DMS53 treated with DMSO at 0.1 percent for 48 hours (cell line): Measurements from ENCODE around the gene ABCC3.
"Not testable (repeated sequence)": the region's sequence is repeated elsewhere in the genome, so short reads cannot be mapped to it uniquely, and the experiment has no call there.

Experiments
- DNase-seq: peaks from one replicate; lab custom pipeline; 2025; ENCODE audit not compliant: unreplicated experiment; lab: John Stamatoyannopoulos, UW

Gene ABCC3

DNA sequence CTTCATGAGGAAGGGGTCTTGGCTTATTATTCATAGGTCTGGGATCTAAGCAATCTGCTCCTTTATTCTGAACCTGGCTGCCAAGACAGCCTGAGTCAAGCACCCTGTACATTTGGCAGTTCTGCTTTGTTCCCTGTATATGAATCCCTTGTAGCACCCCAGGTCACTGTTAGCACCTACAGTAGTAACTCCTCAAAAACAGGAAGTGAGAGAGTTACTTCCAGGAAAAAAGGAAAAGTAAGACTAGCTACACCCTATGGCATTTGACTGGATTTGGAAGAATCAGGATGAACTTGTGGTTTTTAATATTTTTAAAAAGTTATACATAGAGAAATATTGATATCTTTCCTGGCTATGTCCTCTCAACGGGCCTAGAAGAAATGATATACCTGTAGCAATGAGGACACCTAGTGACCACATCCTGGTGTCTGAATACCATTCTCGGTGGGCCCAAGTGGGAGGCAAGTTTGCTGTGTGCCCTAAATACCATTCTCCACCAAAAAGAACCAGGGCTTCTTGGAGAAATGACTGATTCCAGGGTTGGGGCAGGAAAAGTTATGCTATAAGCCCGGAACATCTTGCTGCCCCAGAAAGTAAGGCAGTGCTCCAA is 63.1 kb downstream of the ABCC3 start:
- peak; percentile 22 for DNase-seq

DNA sequence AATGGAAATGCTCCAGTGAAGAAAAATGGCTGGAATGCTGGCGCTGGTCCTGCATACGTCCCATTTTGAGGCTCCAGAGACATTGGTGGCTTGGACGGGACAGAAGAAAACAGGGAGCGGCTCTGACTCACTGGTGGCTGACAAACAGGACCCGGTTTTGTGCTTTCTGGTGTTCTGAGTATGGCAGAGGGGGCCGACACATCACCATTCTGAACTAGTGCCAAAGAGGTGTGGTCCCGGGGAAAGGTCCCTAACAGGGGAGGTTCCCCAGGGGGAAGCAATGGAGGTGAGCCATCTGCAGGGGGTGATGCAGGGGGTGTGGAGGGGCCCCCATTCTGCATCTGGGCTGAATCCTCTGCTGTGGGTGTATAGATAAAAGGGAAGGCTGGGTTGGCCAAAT is 64.7 kb downstream of the ABCC3 start:
- no peak for DNase-seq

DNA sequence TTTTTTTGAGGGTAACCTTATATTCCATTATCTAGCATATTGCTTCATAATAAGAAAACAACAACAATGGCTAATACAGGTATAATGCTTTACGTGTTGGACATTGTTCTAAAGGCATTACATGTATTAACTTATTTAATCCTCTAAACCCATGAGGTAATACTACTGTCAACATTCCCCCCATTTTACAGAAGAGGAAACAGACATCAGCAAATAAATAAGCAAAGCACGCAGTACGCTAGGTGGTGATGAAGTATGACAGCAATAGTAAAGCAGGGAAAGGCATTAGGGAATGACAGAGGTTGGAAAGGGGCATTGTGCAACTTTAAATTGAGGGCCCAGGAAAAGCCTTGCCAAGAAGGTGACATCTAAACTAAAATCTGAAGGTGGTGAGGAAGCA is 68.5 kb downstream of the ABCC3 start:
- no peak for DNase-seq

DNA sequence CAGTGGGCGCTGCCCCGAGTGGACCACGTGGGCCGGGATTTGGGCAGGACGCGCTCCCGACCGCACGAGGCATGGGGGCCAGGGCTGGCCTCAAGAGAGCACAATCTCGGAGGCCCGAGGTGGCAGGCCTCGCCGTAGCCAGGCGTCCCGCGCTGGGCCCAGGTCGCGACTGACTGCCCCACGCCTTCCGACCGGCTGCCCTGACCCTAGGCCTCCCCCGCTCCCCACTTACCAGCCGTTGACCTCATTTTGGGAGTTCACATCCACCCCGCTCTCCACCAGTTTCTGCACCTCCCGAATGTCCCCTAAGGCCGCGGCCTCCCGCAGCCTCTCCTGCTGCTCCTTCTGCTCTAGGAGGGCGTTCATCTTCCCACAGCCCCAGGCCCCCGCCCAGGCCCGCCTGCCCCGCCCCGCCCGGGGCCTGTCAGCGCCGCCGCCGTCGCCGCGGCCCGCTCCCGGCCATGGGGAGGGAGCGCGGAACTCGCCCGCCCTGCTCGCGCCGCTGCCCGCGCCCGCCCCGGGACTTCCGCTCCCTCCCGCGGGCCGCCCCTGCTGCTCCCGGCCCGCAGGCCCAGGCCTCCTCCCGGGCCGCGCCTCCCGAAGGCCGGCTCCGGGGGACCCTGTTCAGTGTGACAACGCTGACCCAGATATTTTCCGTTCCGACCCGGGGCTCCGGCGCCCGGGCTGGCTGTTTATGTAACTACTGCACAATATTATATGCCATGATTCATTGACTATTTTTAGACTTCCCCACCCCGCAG is 72.8 kb downstream of the ABCC3 start, which contains the start of gene ANKRD40:
Gene ANKRD40, minus strand, starts transcription at position 626 of the 761 bp plus-strand sequence. Its CDS starts 260 bp downstream, at position 366.
- peak; percentile 93 for DNase-seq

DNA sequence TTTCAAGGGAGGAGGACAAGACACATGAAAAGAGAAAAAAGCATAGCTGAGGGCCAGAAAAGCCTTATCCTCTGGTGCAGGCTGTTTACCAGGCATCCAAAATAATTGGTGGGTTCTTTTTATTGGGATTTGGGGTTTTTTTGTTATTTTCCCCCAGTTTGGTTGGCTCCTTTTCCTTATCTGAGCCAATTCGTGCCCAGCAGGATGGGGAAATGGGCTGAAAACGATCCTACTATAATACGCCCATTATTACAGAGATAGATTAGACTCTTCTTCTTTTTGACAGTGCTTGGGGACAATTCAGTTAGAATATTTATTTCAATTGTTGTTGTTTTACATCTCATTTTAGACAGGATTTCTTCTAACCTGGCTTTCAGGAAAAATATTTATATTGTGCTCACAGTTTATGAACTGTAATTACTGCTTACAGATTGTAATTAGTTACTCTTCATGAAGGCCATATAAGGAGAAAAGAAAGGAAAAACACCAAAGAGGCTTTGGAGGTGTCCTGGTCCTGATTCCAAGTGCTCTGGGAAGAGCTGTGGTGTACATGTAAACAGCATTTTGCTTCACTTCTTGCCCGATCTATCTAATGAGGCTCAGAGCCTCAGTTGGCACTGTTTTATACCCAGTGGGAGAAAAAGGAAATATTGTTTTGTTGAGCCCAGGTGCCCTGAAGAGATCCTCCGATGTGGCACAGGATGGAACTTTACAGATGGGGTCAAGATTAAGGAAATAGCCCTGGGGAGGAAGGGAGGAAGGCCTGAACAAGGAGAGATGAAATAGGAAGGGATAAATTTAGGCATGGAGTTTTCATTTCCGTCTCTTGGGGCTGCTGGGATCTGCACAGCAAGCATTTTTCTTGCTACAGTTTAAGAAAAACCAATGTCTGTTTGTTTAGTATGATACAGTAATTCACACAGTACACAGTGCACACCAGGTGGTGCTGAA is 73.6 kb downstream of the ABCC3 start:
- DNase-seq: peak; percentile 53

DNA sequence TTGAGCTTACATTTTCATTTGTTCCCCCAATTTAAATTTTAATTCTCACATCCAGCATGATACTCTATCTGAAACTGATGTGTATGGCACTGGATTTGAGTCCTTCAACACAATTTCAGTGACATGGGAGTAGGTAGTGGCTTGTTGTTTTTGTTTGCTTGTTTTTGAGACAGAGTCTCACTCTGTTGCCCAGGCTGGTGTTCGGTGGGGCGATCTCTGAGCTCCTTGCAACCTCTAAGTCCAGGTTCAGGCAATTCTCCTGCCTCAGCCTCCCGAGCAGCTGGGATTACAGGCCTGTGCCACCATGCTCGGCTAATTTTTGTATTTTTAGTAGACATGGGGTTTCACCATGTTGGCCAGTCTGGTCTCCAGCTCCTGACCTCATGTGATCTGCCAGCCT is 74.4 kb downstream of the ABCC3 start:
- not testable (repeated sequence) for DNase-seq

DNA sequence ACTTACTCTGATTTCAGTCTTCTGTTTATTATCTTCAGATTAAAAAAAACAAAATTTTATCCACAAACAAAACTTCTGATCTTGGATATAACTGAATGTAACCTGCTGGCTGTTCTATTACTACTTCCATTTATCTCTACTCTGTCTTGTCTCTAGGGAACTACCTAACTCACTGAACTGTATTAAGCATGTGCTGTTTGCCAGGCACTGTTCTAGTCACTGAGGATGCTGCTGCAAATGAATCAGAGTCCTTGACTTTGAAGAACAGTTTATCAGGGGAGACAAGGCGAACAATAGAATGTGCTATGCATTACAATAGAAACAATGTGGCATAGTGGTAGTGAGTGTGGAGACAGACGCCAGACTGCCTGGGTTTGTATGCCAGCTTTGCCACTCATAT is 75.3 kb downstream of the ABCC3 start:
- no peak for DNase-seq

DNA sequence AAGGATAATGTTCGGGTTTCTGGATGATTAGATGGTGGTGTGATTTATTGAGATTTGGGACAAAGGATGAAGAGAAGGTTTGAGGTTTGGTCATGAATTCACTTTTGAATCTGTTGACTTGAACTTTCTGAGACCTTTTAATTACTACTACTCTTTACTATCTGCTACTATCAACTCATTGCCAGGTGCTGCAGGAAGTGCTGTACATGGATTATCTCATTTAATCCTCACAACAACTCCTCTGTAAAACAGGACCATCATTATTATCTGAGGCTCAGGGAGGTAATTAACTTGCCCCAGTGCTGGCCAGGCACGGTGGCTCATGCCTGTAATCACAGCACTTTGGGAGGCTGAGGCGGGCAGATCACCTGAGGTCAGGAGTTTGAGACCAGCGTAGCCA is 76.0 kb downstream of the ABCC3 start:
- DNase-seq: no peak

DNA sequence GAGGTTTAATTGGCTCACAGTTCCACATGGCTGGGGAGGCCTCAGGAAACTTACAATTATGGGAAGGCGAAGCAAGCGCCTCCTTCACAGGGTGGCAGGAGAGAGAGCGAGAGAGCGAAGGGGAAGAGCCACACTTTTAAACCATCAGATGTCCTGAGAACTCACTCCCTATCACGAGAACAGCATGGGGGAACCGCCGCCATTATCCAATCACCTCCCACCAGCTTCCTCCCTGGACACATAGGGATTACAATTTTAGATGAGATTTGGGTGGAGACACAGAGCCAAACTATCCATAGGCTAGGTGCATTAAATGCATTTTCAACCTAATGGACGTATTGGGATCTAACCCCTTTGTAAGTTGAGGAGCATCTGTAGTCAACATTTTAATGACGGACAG is 78.0 kb downstream of the ABCC3 start:
- no peak for DNase-seq

DNA sequence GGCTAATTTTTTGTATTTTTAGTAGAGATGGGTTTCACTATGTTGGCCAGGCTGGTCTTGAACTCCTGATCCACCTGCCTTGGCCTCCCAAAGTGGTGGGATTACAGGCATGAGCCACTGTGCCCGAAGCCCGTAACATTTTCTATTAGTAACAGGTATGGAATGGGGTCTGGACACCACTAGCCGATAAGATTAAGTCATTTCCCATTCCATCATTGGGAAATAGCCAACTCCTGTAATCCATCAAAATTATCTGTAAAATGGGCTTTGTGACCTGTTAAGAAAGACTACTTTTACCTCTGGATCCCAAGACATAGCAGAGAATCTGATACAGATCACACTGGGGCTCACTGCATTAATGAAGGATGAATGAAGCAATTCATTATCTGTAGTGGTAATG is 80.8 kb downstream of the ABCC3 start:
- no peak for DNase-seq

DNA sequence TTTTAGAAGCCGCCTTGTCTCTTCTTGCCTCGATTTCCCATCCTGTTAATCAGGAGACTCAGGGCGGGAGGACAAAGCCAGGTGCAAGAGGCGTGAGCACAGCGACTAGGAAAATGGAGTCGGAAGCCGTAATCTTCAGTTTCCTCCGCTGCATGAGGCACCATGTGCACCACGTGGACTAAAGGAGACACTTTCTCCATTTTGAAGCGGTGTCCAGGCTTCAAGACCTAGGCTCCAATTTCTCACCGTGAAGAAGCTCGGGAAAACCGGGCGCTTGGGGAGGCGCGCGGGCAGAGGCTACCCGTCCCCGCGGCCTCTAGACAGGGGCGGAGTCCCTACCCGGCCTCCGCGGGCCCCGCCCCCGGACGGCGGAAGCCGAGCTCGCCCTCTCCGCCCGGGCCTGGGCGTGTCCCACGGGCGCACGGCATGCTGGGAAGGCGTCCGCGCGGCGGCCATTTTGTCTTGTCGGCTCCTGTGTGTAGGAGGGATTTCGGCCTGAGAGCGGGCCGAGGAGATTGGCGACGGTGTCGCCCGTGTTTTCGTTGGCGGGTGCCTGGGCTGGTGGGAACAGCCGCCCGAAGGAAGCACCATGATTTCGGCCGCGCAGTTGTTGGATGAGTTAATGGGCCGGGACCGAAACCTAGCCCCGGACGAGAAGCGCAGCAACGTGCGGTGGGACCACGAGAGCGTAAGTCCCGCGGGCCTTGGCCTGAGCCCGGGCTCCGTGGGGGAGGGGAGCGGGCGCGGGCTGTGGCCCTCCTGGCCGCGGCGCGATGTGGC is 84.7 kb downstream of the ABCC3 start, which contains the start of gene LUC7L3:
Gene LUC7L3, plus strand, starts transcription at position 460 of the 780 bp plus-strand sequence. Its CDS starts 130 bp downstream, at position 590.
- DNase-seq: peak; percentile 96

DNA sequence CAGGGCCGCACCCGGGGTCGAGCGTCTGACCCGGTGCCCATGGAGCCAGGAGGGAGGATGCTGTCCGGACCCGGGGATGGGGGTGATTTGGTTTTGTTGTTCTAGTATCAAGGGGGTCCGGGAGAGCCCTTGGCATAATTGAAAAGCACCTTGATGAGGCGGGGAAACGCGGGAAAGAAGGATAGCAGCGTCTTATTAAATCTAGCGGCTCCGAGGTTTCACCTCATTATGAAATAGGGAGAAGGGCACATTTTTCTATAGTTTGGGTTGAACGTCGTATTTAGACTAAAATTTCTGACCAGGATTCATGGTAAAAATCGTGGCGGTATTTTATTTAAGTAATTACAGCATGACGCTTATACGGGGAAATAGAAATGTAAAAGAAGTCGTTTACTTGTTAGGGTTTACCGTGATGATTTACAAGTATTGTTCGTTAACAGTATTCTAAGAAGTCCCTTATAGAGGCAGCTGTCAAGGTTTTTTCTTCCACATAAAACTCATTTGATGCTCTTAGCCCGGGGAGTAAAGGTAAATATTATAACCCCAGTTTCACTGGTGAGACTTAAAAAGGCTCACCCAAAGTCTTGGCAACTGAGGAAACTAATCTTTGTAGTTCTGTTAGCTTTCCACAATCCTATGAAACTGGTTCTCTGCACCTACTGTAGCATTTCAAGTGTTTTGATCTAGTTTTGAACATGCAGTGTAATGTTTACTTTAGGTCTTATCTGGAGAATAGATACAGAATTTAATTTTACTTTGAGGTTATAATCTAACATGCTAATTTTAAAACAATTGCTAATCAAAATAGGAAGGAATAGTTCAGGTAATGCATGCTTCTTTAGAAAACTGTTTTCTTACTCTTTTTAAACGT is 85.5 kb downstream of the ABCC3 start:
- DNase-seq: peak; percentile 19

DNA sequence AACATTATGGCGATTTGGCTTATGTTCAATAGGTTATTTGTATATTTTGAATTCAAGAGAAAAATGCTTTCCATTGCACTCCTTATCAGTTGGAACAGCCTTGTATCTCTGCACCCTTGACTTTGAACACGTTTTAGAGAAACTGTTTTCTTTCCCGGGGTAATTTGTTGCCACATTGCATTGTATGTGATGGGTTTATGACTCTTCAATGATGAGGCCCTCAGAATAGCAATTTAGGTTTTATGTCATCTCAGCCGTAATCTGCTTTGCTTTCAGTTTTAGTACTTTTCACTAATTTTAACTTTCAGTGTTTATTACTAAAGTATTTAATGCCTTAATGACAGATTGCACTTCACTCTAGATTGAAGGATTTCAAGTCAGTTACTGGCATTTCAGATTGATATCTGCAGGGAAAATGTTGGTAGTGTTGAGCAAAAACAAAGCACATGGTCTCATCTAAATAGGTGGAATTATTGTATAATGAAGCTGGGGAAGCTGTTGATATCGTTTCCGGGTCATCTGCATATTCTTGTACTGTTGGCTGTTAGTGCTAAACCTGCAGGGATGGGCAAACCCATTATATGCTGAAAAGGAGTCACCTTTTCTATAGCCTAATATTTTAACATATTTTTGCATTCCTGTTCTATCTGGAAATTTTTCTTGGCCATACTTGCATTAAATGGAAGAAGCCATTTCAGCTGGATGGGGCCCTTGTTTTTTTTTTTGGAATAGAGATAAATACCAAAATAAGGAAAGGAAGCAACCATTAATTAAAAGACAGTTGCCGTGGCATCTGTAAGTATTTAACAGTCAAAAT is 86.7 kb downstream of the ABCC3 start:
- no peak for DNase-seq

DNA sequence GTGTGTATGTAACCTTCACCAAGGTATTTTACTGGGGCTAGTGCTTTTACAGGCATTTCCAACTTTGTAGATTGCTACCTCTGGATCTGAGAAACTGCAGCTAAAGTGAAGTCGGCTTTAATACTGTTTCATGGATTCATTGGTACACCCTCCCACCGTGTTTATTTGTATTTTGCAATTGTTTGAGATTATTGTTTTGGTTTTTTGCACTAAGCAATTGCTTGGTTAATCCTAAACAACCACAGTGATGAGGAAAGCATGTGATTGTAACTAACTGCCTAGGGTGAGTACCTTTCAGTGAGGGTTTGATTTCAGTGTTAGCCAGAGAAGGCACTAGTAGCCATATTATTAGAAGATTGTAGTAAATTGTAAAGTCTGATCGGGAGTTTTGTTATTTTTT is 88.1 kb downstream of the ABCC3 start:
- DNase-seq: no peak

DNA sequence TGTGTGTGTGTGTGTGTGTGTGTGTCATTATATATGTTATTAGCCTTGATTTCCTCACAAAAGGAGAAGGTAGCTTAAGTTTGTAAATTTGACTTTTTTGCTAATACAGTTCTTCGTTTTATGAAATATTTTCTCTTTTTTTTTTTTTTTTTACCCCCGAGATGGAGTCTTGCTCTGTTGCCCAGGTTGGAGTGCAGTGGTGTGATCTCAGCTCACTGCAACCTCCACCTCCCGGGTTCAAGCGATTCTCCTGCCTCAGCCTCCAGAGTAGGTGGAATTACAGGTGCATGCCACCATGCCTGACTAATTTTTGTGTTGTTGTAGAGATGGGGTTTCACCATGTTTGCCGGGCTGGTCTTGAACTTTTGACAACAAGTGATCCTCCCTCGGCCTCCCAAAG is 89.9 kb downstream of the ABCC3 start:
- DNase-seq: not testable (repeated sequence)

DNA sequence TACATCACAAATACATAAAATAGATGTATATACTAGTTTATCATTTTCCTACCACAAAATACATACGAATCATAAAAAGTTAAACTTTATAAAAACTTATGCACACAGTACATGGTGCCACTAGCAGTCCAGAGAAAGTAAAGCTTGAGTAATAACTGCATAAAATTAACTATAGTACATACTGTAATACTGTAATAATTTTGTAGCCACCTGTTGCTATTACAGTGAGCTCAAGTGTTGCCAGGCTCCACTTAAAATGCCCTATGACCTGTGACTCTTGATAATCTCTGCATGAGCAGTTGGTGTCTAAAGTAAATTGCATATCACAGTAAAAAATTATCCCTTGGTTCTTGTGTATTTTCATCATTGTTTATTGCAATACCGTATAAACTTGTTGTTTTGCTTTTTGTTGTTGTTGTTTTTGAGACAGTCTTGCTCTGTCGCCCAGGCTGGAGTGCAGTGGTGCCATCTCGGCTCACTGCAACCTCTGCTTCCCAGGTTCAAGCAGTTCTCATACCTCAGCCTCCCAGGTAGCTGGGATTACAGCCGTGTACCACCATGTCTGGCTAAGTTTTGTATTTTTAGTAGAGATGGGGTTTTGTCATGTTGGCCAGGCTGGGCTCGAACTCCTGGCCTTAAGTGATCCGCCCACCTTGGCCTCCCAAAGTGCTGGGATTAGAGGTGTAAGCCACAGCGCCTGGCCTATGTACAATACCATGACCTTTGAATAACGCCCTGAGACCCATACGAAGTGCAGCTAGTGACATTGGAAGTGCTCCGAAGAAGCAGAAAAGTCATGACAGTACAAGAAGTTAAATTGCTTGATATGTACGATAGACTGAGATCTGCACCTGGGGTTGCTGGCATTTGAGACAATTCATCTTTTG is 91.3 kb downstream of the ABCC3 start:
- no peak for DNase-seq

DNA sequence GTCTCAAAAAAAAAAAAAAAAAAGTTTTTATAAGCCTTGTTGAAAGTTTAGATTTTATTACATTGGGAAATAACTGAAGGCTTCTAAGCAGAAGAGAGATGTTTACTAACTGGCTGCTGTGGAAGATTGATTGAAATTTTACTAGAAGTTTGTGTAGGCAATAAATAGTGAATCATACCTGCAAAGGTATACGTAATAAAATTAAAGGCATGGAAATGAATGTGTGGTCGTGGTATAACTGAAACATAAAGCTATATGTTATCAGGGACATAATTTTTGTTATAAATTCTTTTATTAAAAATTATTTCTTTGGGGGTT is 93.4 kb downstream of the ABCC3 start:
- no peak for DNase-seq
